ENCODE data around the gene ECM2. TPM values are rescaled to one million over a fixed set of nuclear protein-coding genes. Genes with fewer than 3 reads are reported as not detected.

Gene ECM2
- total RNA-seq, 1 experiment from 2014 or later: not detected

DNA sequence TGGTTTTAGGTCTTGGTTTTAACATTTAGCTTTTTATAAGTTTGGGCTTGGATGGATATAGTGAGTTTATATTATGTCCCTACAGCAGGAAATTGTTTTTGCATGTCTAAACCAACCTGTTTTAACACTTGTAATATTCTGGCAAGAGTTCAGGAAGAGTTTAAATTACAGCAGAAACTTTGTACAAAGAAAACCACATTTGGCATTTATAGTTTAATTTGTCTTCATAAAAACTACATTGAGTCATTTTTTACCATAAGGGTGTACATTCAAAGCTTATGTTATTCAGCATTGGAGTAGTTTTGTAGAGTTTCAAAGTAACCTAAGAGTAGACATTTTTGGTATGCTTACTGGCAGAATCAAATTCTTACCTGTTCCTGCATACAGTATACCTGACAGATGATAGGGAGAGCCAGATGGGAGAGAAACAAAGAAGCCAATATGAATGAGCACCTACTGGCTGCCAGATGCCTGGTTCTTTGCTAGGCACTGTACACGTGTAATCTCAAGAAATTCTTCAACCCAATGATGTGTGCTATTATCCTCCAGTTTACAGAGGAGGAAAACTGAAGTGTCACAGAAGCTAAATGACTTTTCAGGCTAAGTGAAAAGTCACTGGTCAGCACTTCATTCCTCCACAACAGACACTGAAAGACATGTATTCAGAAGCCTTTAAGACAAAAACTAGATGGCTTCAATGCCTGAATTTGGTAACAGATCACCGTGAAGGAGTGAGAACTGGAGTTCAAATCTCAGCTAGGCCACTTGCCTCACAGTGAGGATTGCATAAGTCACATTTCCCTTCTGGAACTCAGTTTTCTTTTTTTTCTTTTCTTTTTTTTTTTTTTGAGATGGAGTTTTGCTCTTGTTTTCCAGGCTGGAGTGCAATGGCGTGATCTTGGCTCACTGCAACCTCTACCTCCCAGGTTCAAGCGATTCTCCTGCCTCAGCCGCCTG, 25.9 kb upstream of the ECM2 start:
- intact Hi-C loops (cut with micrococcal nuclease): no loop called here
- H3K27ac ChIP-seq (ENCODE audit: low read depth, low read length): no peak overlapping the region
- no peak overlapping the region for H2AFZ ChIP-seq (ENCODE audit: low read depth, low read length, poor library complexity, severe bottlenecking)
- no peaks in the 10 kb centered on the region for H3K9me2 ChIP-seq (ENCODE audit: insufficient read depth)
- ATAC-seq: no peak
- ChIA-PET RAD21 (ENCODE audit: low non-redundant PET in 1 of 2, low total read pairs in 2 of 2, uncharacterized antibody in 2 of 2, unreplicated experiment in 2 of 2) (no interaction called here), POLR2A (no interaction called here), CTCF (no interaction called here)
- no peak for DNase-seq (ENCODE audit: low read depth, low spot score)
- H3K27me3 ChIP-seq (ENCODE audit: insufficient read depth, low read length): no peaks in the 10 kb centered on the region
- no peaks in the 10 kb centered on the region for H4K20me1 ChIP-seq (ENCODE audit: insufficient read depth)
- no peak overlapping the region for H3K4me3 ChIP-seq (replicated peaks in 1 of 2; ENCODE audit: low read depth in 1 of 2, low read length in 2 of 2)
- H3K4me2 ChIP-seq (ENCODE audit: low read length): no peak overlapping the region
- no peaks in the 10 kb centered on the region for H3K36me3 ChIP-seq (ENCODE audit: control insufficient read depth in 1 of 2, insufficient read depth in 2 of 2, low read length in 2 of 2)
- H3K9ac ChIP-seq (ENCODE audit: low read length): no peak overlapping the region
- peaks cover 3 to 10% of the 10 kb centered on the region in 2 experiments; a peak in 3 of 4 replicates for H3K4me1 ChIP-seq (ENCODE audit: control insufficient read depth in 1 of 2, insufficient read depth in 2 of 2, low read length in 2 of 2)
- no peaks in the 10 kb centered on the region for H3K9me3 ChIP-seq (ENCODE audit: control insufficient read depth in 1 of 2, insufficient read depth in 1 of 2, low read depth in 1 of 2, low read length in 2 of 2)
- no peaks in the 10 kb centered on the region for H3K79me2 ChIP-seq (ENCODE audit: insufficient read depth, low read length)
- BruUV-seq (replicated peaks): no TSS peak
- no peak for TF ChIP-seq JUND (IDR thresholded peaks at IDR 0.05)
- TF ChIP-seq EZH2phosphoT487 (IDR thresholded peaks at IDR 0.05; ENCODE audit: borderline replicate concordance): no peak
- no peak for TF ChIP-seq EGR1 (IDR thresholded peaks at IDR 0.05; ENCODE audit: low read depth)
- TF ChIP-seq SP1 (IDR thresholded peaks at IDR 0.05; ENCODE audit: low read depth): no peak
- TF ChIP-seq, protein P1, sequence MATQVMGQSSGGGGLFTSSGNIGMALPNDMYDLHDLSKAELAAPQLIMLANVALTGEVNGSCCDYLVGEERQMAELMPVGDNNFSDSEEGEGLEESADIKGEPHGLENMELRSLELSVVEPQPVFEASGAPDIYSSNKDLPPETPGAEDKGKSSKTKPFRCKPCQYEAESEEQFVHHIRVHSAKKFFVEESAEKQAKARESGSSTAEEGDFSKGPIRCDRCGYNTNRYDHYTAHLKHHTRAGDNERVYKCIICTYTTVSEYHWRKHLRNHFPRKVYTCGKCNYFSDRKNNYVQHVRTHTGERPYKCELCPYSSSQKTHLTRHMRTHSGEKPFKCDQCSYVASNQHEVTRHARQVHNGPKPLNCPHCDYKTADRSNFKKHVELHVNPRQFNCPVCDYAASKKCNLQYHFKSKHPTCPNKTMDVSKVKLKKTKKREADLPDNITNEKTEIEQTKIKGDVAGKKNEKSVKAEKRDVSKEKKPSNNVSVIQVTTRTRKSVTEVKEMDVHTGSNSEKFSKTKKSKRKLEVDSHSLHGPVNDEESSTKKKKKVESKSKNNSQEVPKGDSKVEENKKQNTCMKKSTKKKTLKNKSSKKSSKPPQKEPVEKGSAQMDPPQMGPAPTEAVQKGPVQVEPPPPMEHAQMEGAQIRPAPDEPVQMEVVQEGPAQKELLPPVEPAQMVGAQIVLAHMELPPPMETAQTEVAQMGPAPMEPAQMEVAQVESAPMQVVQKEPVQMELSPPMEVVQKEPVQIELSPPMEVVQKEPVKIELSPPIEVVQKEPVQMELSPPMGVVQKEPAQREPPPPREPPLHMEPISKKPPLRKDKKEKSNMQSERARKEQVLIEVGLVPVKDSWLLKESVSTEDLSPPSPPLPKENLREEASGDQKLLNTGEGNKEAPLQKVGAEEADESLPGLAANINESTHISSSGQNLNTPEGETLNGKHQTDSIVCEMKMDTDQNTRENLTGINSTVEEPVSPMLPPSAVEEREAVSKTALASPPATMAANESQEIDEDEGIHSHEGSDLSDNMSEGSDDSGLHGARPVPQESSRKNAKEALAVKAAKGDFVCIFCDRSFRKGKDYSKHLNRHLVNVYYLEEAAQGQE (IDR thresholded peaks at IDR 0.05; ENCODE audit: low read depth): no peak

Measured in HCT116 (cell line).